ENCODE measurements around the gene ZMYM2. TPM values are rescaled to one million over a fixed set of nuclear protein-coding genes. Genes with fewer than 3 reads are reported as not detected.

ZMYM2 gene
- total RNA-seq, 2 experiments from 2014 or later, result 79.2 to 82.0 TPM

DNA sequence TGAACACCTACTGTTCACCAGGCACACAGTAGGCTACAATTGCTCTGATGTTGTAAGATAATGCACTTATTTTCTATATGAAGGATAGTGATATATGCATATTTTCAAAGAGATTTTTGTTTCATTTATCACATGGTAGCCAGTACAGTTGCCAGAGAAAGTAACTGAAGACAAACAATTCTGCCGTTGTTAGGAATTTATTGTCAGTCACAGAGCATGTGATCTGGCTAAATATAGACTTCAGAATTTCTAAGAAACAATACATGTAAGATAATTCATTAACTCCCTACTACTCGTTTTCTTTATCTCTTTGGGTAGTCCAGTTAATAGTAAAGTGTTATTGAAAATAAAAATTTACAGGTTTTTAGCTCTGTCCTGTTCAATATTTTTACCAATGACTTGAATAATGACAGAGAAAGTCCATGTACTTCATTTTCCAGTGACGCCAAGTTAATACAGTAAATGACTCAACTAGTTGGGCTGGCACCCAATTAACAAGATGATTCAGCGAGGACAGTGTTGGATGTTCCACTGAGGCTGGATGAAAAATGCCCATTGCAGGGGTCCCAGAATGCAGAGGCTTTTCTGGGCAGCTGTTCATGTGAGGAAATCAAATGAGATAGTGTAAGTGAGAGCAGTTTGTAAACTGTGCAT is 166.7 kb downstream of the ZMYM2 start:
- Mint-ChIP-seq H3K27ac (no peak overlapping the region), H3K36me3 (ENCODE audit: low read depth) (no peaks in the 10 kb centered on the region), H3K4me1 (ENCODE audit: low read depth) (peaks cover 6% of the 10 kb centered on the region), H3K9me3 (no peaks in the 10 kb centered on the region), H3K27me3 (peaks cover 14% of the 10 kb centered on the region), H3K4me3 (no peak overlapping the region)
- ATAC-seq (no peak), DNase-seq (no peak)
- intact Hi-C loops (cut with micrococcal nuclease), result loop anchor here (5.0 kb wide), 1 partner anchor 37 kb away; the partner anchor contains the start of gene GJA3
- ChIA-PET CTCF (no interaction called here), POLR2A (interaction anchor here (0.8 kb wide), 1 partner anchor 12 kb away, joined by 3 read pairs; no protein-coding TSS in a partner anchor)
- TF ChIP-seq, protein P1, sequence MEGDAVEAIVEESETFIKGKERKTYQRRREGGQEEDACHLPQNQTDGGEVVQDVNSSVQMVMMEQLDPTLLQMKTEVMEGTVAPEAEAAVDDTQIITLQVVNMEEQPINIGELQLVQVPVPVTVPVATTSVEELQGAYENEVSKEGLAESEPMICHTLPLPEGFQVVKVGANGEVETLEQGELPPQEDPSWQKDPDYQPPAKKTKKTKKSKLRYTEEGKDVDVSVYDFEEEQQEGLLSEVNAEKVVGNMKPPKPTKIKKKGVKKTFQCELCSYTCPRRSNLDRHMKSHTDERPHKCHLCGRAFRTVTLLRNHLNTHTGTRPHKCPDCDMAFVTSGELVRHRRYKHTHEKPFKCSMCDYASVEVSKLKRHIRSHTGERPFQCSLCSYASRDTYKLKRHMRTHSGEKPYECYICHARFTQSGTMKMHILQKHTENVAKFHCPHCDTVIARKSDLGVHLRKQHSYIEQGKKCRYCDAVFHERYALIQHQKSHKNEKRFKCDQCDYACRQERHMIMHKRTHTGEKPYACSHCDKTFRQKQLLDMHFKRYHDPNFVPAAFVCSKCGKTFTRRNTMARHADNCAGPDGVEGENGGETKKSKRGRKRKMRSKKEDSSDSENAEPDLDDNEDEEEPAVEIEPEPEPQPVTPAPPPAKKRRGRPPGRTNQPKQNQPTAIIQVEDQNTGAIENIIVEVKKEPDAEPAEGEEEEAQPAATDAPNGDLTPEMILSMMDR (IDR thresholded peaks at IDR 0.05), result no peak

DNA sequence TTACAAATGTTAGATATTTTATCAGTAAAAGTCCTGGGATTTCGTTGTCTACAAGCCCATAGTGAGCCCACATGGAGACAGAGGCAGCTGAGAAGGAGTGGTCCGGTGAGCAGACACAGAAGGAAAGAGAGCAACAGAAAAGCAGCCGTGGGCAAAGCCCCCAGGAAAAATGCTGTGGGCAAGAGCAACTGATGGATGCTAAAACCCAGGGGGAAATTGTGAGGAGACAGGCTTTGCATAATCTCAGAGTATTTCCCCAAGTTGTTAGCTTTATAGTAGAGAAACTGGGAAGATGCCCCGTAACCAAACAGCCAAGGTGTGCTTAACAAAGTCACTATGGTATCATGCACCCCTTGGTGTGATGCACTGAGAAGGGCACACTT is 167.2 kb downstream of the ZMYM2 start:
- TF ChIP-seq, protein P1 (IDR thresholded peaks at IDR 0.05), result no peak
- POLR2A ChIA-PET, result interaction anchor here (0.8 kb wide), 1 partner anchor 13 kb away, joined by 3 read pairs; no protein-coding TSS in a partner anchor
- DNase-seq, result no peak
- ATAC-seq, result no peak
- H3K9me3 Mint-ChIP-seq, result no peaks in the 10 kb centered on the region
- CTCF ChIA-PET, result no interaction called here
- intact Hi-C loops (cut with micrococcal nuclease), result loop anchor here (5.0 kb wide), 1 partner anchor 37 kb away; the partner anchor contains the start of gene GJA3
- no peak overlapping the region for H3K4me3 Mint-ChIP-seq
- no peaks in the 10 kb centered on the region for H3K36me3 Mint-ChIP-seq (ENCODE audit: low read depth)
- peaks cover 3% of the 10 kb centered on the region for H3K4me1 Mint-ChIP-seq (ENCODE audit: low read depth)
- H3K27ac Mint-ChIP-seq, result no peak overlapping the region
- peaks cover 14% of the 10 kb centered on the region for H3K27me3 Mint-ChIP-seq

DNA sequence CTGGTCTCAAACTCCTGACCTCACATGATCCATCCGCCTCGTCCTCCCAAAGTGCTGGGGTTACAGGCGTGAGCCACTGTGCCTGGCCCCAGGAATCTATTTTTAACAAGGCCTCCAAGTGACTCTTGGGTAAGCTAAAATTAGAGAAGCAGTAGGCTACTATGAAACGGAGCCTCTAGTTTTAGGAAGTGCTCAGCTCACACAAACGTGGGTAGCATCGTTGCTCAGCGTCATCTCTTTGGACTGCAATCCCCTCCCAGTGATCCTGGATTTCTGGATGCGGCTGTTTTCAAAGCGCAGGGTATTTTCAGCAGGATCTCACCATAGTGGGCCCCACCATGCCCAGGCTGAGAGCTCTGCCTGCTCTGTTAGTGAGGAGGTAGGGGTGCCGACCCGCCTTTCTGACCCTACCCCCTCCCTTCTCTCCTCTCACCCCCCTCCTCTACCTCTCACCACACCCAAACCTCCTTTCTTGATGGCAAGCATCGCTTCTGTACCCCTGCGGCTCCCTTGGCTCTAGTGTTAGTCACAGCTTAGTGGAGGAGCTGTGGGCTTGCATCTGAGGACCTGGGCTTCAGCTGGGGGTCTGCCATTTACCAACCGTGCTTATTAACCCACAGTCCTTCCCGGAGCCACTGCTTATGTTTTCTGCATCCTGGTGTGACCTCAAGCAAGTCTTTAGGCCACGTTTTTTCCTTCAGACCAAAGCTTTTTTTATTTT is 168.2 kb downstream of the ZMYM2 start:
- DNase-seq, result no peak
- ChIA-PET CTCF (interaction anchor here (0.8 to 3.4 kb wide), 8 partner anchors 9 to 142 kb away, joined by 3 to 33 read pairs (median 4); no protein-coding TSS in a partner anchor), POLR2A (interaction anchor here (0.9 to 2.1 kb wide), 2 partner anchors 8 to 18 kb away, joined by 3 to 13 read pairs; no protein-coding TSS in a partner anchor)
- H3K4me1 Mint-ChIP-seq (ENCODE audit: low read depth), result no peaks in the 10 kb centered on the region
- TF ChIP-seq, protein P1 (IDR thresholded peaks at IDR 0.05), result no peak
- no peaks in the 10 kb centered on the region for H3K36me3 Mint-ChIP-seq (ENCODE audit: low read depth)
- no peak overlapping the region for H3K4me3 Mint-ChIP-seq
- ATAC-seq, result no peak
- no peaks in the 10 kb centered on the region for H3K9me3 Mint-ChIP-seq
- no peak overlapping the region for H3K27ac Mint-ChIP-seq
- H3K27me3 Mint-ChIP-seq, result peaks cover 14% of the 10 kb centered on the region
- intact Hi-C loops (cut with micrococcal nuclease), result loop anchor here (5.0 kb wide), 1 partner anchor 36 kb away; the partner anchor contains the start of gene GJA3

DNA sequence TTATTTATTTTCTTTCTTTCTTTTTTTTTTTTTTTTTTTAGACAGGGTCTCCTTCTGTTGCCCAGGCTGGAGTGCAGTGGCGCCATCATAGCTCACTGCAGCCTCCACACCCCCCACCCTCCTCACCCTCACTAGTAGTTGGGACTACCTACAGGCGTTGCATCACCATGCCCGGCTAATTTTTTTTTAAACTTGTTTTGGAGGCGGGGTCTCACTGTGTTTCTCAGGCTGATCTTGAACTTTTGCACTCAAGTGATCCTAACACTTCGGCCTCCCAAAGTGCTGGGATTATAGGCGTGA is 168.7 kb downstream of the ZMYM2 start:
- ATAC-seq (peak; percentile 47), DNase-seq (peak; percentile 34)
- Mint-ChIP-seq H3K27me3 (peaks cover 14% of the 10 kb centered on the region), H3K4me3 (peak overlapping the region; percentile 65), H3K36me3 (ENCODE audit: low read depth) (no peaks in the 10 kb centered on the region), H3K9me3 (no peaks in the 10 kb centered on the region), H3K27ac (no peak overlapping the region), H3K4me1 (ENCODE audit: low read depth) (no peaks in the 10 kb centered on the region)
- intact Hi-C loops (cut with micrococcal nuclease), result loop anchor here (5.0 kb wide), 1 partner anchor 35 kb away; the partner anchor contains the start of gene GJA3
- POLR2A ChIA-PET, result interaction anchor here (0.9 to 2.1 kb wide), 2 partner anchors 8 to 18 kb away, joined by 3 to 13 read pairs; no protein-coding TSS in a partner anchor
- CTCF ChIA-PET, result interaction anchor here (1.0 to 3.4 kb wide), 11 partner anchors 9 to 142 kb away, joined by 3 to 33 read pairs (median 5); no protein-coding TSS in a partner anchor
- TF ChIP-seq, protein P1 (IDR thresholded peaks at IDR 0.05), result no peak

All from activated CD8-positive, alpha-beta T cell treated with anti-CD3 and anti-CD28 coated beads for 36 hours (primary cell).